Fibroblast of lung (primary cell): Measurements from ENCODE around the gene GAL3ST2. TPM values are rescaled to one million over a fixed set of nuclear protein-coding genes. Genes with fewer than 3 reads are reported as not detected.

Source experiments
- DNase-seq, 2 donors: peaks; one replicate each; pipeline versions ENCODE4 v3.0.0 to v3.0.0-alpha.2; 2010; ENCODE audit warnings: low read depth in 2 of 2
- H2AFZ ChIP-seq: 2 replicates; pipeline ENCODE4 v1.5.1; 2012; ENCODE audit warnings: low read length, control low read depth, inconsistent platforms
- H3K27ac ChIP-seq: 2 replicates; pipeline ENCODE4 v1.5.1; 2011; ENCODE audit warnings: low read length, control low read depth; ENCODE audit not compliant: insufficient read depth
- H3K27me3 ChIP-seq: 2 replicates; pipeline ENCODE4 v1.5.1; 2011; ENCODE audit warnings: mild to moderate bottlenecking, low read length; ENCODE audit not compliant: control insufficient read depth, insufficient read depth
- H3K36me3 ChIP-seq: 2 replicates; pipeline ENCODE4 v1.5.1; 2011; ENCODE audit warnings: low read length; ENCODE audit not compliant: control insufficient read depth, insufficient read depth
- H3K4me1 ChIP-seq: 2 replicates; pipeline ENCODE4 v1.5.1; 2011; ENCODE audit warnings: low read length; ENCODE audit not compliant: control insufficient read depth, insufficient read depth; ENCODE audit errors: extremely low read depth
- H3K4me2 ChIP-seq: 2 replicates; pipeline ENCODE4 v1.5.1; 2011; ENCODE audit warnings: low read length, control low read depth; ENCODE audit not compliant: insufficient read depth; ENCODE audit errors: extremely low read depth
- H3K4me3 ChIP-seq, 4 experiments: fragments of 200-600 bp in 1 of 4; sonication (generic) in 1 of 4; replicated peaks in 1 of 4; 2 replicates each; pipeline ENCODE4 v1.5.1; 2011 to 2016; ENCODE audit warnings: low read length in 4 of 4, low read depth in 3 of 4, mild to moderate bottlenecking in 3 of 4, control low read depth in 2 of 4, inconsistent platforms in 1 of 4, mixed read lengths in 1 of 4; ENCODE audit not compliant: insufficient read depth in 1 of 4; ENCODE audit errors: control extremely low read depth in 1 of 4
- H3K79me2 ChIP-seq: 2 replicates; pipeline ENCODE4 v1.5.1; 2012; ENCODE audit warnings: mild to moderate bottlenecking, low read length, inconsistent platforms; ENCODE audit not compliant: control insufficient read depth, insufficient read depth
- H3K9ac ChIP-seq: 2 replicates; pipeline ENCODE4 v1.5.1; 2011; ENCODE audit warnings: mild to moderate bottlenecking, low read length, control low read depth; ENCODE audit not compliant: insufficient read depth
- H3K9me3 ChIP-seq: 2 replicates; pipeline ENCODE4 v1.5.1; 2012; ENCODE audit warnings: low read depth, low read length; ENCODE audit not compliant: control insufficient read depth, insufficient read depth
- H4K20me1 ChIP-seq: 2 replicates; pipeline ENCODE4 v1.5.1; 2011; ENCODE audit warnings: low read length; ENCODE audit not compliant: control insufficient read depth, insufficient read depth; ENCODE audit errors: extremely low read depth
- EZH2 ChIP-seq: IDR thresholded peaks from 2 replicates; pipeline ENCODE4 v1.5.1; 2012; ENCODE audit warnings: low read length, control low read depth, mild to moderate bottlenecking; ENCODE audit errors: missing control alignments
- polyA plus RNA-seq, 2 donors: library from polyadenylated mRNA; depleted of rRNA in 1 of 2; stranded (reverse) in 1 of 2; unstranded in 1 of 2; fragments of >200 nt; gene quantifications; 2 replicates each; pipeline ENCODE4 v1.2.1, GENCODE V29; 2011 to 2012; ENCODE audit warnings: missing spikeins in 1 of 2
- total RNA-seq: library from RNA; depleted of rRNA; stranded (reverse); fragments of >200 nt; gene quantifications from 2 replicates; pipeline ENCODE4 v1.2.1, GENCODE V29; 2014
- TF ChIP-seq, protein P1 (sequence below), 2 donors: IDR thresholded peaks in 1 of 2; conservative IDR thresholded peaks in 1 of 2; 1 replicate in 1 of 2; 2 replicates in 1 of 2; pipeline ENCODE4 v1.5.1; 2011 to 2012; ENCODE audit warnings: low read length in 2 of 2, control low read depth in 1 of 2, inconsistent platforms in 1 of 2, low read depth in 1 of 2, mild to moderate bottlenecking in 1 of 2

GAL3ST2 gene
- total and polyA plus RNA-seq, 2 donors (not counting 1 experiment from before 2014, with no cell fraction given), result 0.17 TPM; not detected in 1

GRCh38 chr2:241801611-241802420, 25.2 kb downstream of the GAL3ST2 start:
- no peak overlapping the region for H2AFZ ChIP-seq
- no peak overlapping the region for H3K27ac ChIP-seq
- H3K4me1 ChIP-seq, result peaks cover 5% of the 10 kb centered on the region
- no peaks in the 10 kb centered on the region for H4K20me1 ChIP-seq
- no peaks in the 10 kb centered on the region for H3K36me3 ChIP-seq
- no peaks in the 10 kb centered on the region for H3K79me2 ChIP-seq
- no peak for DNase-seq
- H3K4me2 ChIP-seq, result no peak overlapping the region
- H3K9me3 ChIP-seq, result no peaks in the 10 kb centered on the region
- no peak overlapping the region for H3K9ac ChIP-seq
- TF ChIP-seq, protein P1, sequence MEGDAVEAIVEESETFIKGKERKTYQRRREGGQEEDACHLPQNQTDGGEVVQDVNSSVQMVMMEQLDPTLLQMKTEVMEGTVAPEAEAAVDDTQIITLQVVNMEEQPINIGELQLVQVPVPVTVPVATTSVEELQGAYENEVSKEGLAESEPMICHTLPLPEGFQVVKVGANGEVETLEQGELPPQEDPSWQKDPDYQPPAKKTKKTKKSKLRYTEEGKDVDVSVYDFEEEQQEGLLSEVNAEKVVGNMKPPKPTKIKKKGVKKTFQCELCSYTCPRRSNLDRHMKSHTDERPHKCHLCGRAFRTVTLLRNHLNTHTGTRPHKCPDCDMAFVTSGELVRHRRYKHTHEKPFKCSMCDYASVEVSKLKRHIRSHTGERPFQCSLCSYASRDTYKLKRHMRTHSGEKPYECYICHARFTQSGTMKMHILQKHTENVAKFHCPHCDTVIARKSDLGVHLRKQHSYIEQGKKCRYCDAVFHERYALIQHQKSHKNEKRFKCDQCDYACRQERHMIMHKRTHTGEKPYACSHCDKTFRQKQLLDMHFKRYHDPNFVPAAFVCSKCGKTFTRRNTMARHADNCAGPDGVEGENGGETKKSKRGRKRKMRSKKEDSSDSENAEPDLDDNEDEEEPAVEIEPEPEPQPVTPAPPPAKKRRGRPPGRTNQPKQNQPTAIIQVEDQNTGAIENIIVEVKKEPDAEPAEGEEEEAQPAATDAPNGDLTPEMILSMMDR (conservative IDR thresholded peaks at IDR 0.05 in 1 of 2, IDR thresholded peaks at IDR 0.05 in 1 of 2; ENCODE audit: low read depth in 1 of 2, low read length in 2 of 2), result no peak
- no peak for TF ChIP-seq EZH2
- no peak overlapping the region for H3K4me3 ChIP-seq
- H3K27me3 ChIP-seq, result no peaks in the 10 kb centered on the region

DNA sequence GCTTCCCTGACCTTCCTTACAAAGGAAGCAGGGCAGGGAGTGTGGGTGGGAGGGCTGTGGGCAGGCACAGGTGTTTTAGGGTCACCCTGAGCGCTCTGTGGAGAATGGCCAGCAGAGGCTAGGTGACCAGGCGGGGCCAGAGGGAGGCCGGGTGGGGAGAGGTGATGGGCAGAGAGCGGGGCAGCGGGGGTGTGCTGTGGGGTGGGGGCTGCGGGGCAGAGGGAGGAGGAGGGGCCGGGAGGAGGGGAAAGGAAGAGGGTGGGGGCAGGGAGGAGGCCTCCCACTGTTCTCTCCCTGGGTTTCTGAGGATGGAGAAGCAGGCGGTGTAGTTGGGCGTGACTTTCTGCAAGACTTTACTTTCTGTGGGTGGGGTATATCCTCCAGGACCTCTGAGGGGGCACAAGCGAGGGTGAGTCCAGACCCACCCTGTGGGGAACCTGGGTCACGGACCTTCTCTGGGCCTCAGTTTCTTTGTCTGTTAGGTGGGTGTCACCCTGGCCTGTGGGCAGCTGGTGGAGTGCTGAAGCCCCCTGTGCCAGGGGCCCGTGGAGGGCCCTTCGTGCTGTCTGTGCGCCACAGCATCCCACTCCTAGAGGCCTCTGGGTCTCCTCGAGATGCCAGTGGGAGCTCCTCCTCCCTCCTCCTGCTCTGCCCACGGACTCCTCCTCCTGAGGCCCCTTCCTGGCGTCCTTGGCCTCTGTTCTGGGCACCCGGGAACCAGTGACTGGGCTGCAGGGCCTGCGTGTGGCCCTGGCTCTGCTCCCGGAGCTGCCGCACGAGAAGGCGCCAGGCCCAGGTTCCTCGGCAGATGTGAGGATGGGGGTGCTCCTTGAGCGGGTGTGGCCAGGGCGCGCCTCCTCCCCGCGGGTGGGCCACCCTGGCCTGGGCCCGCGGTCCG, 26.0 kb downstream of the GAL3ST2 start:
- Histone ChIP-seq H2AFZ (no peak overlapping the region), H3K27ac (no peak overlapping the region), H3K9me3 (no peaks in the 10 kb centered on the region), H3K27me3 (no peaks in the 10 kb centered on the region), H3K4me2 (no peak overlapping the region), H3K79me2 (no peaks in the 10 kb centered on the region), H4K20me1 (no peaks in the 10 kb centered on the region), H3K4me3 (peak overlapping the region in 1 of 4 experiments; percentile 49), H3K36me3 (no peaks in the 10 kb centered on the region), H3K9ac (no peak overlapping the region), H3K4me1 (peaks cover 5% of the 10 kb centered on the region)
- TF ChIP-seq EZH2, result no peak
- TF ChIP-seq, protein P1 (conservative IDR thresholded peaks at IDR 0.05 in 1 of 2, IDR thresholded peaks at IDR 0.05 in 1 of 2; ENCODE audit: low read depth in 1 of 2, low read length in 2 of 2), result no peak
- no peak for DNase-seq
